ENCODE data around the gene EMX1.

The EMX1 gene

GRCh38 chr2:72942881-72943418 lies 25.6 kb downstream of the EMX1 start:
- no peak for DNase-seq (ENCODE audit: low read depth in 2 of 2)

DNA sequence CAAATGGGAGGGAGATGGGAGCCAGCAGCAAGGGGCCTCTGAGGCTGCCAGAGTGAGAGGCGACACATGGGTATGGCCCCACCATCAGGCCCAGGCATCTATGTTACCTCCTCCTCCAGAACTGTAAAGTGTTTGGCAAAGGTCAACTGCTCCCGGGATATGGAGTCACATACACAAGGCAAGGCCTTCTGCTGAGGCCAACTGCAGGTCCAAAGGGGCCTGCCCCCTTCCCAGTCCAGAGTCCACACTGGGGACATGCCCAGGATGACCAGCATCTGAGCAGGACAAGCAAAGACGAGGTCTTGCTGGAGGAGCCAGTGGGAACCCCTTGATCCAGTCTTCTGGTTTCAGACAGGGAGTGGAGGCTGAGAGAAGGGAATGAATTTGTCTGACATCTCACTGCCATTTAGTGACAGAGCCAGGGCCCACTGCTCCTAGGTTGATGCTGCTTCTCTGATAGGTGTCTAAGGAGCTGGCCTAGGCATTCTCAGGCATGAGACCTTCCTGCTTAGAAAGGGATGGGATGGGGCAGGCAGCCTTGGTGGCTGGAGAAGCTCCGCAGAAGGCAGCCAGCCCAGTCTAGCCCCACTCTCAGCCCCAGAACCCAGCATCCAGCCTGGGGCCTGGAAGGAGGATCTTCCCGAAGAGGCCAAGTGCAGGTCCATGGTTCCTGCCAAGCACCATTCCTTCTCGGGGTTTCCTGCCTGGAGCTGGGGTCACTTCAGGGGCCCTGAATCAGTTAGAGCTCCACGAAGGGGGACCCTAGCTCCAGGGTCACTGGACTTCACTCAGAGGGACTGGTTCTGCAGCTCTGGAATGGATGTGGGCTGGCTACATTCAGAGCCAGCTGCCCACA lies 26.4 kb downstream of the EMX1 start:
- DNase-seq (ENCODE audit: low read depth in 2 of 2) = no peak

- DNase-seq (ENCODE audit: low read depth in 2 of 2) = no peak
Measured at GRCh38 chr2:72944804-72945449, 27.6 kb downstream of the EMX1 start.

GRCh38 chr2:72945450-72946019 lies 28.2 kb downstream of the EMX1 start:
- DNase-seq (ENCODE audit: low read depth in 2 of 2) = no peak

DNA sequence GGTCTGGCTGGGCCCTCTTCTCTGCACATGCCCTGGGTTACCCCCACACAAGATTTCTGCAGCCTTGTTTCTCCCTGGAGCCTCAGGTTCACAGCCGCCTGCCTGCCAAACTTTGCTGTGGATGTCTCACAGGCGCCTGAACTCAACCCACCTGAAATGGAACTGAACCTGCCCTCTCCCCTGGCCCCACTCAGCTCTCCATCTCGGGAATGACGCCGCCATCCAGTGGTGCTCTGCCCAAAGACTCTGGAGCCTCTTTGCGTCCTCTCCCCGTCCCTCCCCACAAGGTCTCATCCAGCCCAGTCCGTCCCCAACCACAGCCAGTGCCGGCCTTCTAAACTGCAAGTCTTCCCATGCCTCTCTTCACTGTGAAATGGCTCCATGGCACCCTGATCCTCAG lies 29.1 kb downstream of the EMX1 start:
- DNase-seq (ENCODE audit: low read depth in 2 of 2) = no peak

DNA sequence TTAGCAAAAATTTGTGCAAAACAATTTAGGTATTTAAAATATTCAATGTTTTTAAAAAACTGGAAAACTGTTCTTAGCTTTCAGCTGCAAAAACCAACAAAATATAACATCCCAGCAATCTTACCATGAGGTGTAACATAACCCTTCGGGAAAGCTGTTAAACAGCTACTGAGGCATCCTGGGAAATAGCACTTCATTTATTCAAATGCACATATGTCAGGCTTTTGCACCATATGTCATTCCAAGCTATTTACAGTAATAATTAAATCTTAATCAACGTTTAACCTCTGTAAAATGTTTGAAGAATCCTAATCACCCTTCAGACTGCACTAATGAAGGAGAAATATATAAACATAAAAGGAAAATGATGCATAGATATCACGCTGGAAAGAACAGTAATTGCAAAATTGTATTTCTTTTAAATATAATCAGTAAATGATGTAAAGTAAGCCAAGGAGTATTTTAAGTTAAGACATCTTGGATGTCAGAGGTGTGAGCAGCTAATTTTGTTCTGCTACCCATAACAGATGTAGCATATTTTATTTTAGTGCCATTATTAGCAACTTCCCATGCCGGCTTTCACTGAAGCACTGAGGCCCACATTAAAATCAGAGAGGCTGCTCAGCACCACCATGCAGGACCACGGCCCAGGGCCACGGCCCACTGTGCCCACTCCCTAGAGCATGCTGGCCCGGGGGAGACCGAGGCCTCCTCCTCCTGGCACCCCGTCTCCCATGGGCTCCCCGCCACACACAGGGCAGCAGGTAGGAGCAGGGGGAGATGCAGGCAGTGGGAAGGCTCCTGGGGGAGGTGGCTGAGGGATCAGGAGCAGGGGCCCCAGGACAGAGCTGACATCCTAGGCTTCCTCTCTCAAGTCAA lies 30.9 kb downstream of the EMX1 start:
- DNase-seq (ENCODE audit: low read depth in 2 of 2) = no peak

DNA sequence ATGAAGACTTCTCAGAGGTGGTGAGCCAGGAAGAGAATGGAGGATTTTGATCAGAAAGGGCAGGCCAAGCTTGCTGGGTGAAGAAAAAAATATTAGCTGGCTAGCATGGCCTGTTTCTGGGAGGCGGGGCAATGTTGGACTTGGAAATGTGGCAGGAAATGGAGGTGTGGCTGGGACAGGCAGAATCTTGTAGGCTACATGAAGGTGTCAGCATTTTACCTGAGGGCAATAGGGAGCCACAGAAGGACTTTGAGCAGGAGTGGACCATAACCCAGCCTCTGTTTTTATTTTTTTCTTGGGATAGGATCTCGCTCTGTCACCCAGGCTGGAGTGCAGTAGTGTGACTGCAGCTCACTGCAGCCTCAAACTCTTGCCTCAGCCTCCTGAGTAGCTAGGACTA lies 31.7 kb downstream of the EMX1 start:
- DNase-seq (ENCODE audit: low read depth in 2 of 2) = no peak

GRCh38 chr2:72949642-72950041 lies 32.3 kb downstream of the EMX1 start:
- DNase-seq (ENCODE audit: low read depth in 2 of 2) = no peak

- DNase-seq (ENCODE audit: low read depth in 2 of 2) = no peak
Measured at GRCh38 chr2:72950558-72951255, 33.4 kb downstream of the EMX1 start.

- no peak for DNase-seq (ENCODE audit: low read depth in 2 of 2)
Measured at GRCh38 chr2:72951303-72952095, 34.2 kb downstream of the EMX1 start.

DNA sequence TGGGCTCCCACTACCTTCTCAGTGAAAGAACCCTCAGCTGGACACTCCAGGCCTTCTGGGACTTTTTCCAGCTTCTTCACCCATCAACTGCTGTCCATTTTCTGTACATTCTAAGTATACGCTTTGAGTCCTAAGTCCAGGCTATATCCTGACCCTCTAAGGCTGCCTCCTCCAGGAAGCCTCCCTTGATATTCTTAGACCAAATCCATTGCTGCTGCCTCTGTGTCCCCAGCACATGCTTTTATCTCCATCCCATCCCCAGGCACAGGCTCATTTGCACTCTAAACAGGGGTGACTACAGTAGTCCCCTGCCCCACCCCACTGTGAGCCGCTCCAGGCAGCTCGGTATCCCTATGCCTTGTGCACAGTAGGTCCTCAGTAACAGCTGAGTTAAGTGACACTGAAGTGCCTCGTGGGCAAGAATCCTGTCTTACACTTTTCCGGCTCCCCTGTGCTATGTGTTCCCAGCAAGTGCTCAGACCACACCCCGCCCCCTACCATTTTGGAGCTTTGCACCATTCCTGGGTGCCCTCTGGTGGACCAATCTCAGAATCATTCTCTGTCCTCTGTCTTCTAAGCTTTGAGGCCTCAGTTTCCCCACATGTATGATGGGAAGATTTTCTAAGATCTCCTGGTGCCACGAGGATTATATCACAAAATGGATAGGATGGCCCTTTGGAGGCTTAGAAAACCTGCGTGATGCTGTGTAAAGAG lies 34.9 kb downstream of the EMX1 start:
- no peak for DNase-seq (ENCODE audit: low read depth in 2 of 2)

- no peak for DNase-seq (ENCODE audit: low read depth in 2 of 2)
Measured at GRCh38 chr2:72952961-72953360, 35.6 kb downstream of the EMX1 start.

- DNase-seq (ENCODE audit: low read depth in 2 of 2) = no peak
Measured at GRCh38 chr2:72953528-72953927, 36.2 kb downstream of the EMX1 start.

DNA sequence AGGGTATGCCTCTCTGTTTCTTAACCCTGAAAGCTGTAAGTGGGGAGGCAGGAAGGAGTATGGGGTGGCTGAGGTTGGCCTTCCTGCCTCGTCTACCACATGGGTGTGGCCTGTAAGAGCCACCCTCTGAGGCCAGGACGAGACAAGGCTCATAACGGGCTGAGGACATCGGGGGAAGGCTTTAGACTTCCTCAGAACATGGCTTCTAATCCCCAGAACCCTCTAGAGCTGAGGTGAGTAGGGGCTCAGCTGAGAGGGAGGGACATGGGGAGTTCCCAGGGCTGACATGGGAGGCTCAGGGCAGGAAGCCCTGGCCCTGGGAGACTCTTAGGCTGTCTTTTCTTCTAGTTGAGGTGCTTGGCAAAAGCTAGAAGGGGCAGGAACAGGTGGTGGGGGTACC lies 36.7 kb downstream of the EMX1 start:
- no peak for DNase-seq (ENCODE audit: low read depth in 2 of 2)

DNA sequence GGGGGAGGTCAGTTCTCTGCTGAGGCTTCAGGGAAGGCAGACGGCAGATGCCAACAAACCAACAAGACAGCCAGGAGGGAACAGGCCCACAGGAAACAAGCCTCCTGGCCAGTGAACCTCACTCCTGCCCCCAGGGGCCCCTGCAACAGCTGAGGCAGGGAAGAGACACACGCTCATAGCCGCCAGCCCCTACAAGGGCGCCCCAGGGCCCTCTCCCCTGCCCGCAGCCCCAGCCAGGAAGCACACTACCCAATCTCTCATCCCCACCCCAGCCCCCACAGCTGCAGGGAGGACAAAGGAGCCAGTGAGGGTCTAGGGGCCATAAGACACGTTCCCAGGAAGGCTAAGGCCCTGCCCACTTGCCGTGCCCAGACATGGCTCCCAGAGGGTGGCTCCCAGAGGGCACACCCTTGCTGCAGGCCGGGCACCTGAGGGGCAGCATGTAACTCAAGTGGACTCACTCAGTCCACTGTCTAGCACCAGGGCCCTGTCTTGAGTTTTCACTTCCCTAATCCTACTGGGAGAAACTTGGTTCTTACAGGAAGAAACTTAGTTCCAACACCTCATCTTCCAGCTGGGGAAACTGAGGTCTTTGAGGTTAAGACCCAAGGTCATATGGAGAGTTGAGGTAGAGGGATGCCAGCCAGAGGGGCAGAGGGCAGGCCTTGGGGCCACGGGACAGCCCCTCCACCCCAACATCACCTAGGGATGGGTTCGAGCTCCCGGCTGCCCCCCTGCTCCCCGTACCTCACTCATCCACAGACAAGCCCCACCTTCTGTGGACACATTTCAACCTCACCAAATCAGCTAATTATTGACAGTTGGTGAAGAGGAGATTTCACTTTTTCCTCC lies 37.3 kb downstream of the EMX1 start:
- DNase-seq (ENCODE audit: low read depth in 2 of 2) = no peak

- no peak for DNase-seq (ENCODE audit: low read depth in 2 of 2)
Measured at GRCh38 chr2:72955228-72956049, 38.1 kb downstream of the EMX1 start.

DNA sequence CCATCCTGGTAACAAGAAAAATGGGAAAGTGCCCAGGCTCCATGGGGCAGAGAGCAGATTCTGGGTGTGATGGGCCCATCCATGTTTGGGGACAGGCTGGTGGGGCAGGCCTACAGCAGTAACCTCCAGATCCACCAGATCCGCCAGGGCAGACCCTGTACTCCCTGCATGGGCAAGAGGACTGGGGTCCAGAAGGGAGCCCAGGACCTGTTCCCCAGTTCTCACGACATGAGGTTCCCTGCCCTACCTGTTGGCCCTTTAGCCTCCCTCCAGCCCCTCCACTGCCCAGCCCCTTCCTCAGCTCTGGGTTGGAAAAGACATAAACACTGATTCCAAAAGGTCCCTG lies 38.7 kb downstream of the EMX1 start:
- DNase-seq (ENCODE audit: low read depth in 2 of 2) = no peak

GRCh38 chr2:72956936-72957335 lies 39.6 kb downstream of the EMX1 start:
- no peak for DNase-seq (ENCODE audit: low read depth in 2 of 2)
